ENCODE data around the gene NPTN. TPM values are rescaled to one million over a fixed set of nuclear protein-coding genes. Genes with fewer than 3 reads are reported as not detected.

The NPTN gene
- total RNA-seq, 1 donor from 2014 or later = 86.6 TPM

GRCh38 chr15:73621286-73621826 is 11.8 kb downstream of the NPTN start:
- Mint-ChIP-seq H3K36me3 (ENCODE audit: unreplicated experiment) (no peaks in the 10 kb centered on the region), H3K27ac (ENCODE audit: unreplicated experiment) (no peak overlapping the region)

DNA sequence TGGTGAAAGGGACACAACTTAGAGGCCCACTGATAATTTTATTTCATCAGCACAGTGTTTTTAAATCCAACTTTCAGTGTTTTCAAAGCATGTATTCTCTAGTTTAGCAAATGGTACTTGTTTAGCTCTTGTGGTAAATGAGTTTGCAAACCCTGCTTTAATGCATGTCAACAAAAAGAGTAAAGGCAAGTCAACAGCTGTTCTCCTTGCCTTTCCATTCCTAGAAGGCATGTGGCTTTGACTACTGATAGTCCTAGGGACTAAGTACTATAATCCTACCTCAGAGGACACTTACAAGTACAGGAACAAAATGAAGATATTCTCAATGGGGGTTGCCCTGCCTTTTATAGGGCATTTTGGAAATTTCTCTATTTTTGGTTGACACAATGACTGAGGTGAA is 13.1 kb downstream of the NPTN start:
- Mint-ChIP-seq H3K9me3 (ENCODE audit: unreplicated experiment) (peaks cover 1% of the 10 kb centered on the region), H3K4me1 (ENCODE audit: low read depth, unreplicated experiment) (peaks cover 58% of the 10 kb centered on the region), H3K4me3 (ENCODE audit: unreplicated experiment) (peak overlapping the region; percentile 22), H3K36me3 (ENCODE audit: unreplicated experiment) (no peaks in the 10 kb centered on the region), H3K27ac (ENCODE audit: unreplicated experiment) (peak overlapping the region; percentile 36), H3K27me3 (ENCODE audit: unreplicated experiment) (no peaks in the 10 kb centered on the region)
- TF ChIP-seq CTCF (IDR thresholded peaks at IDR 0.05; ENCODE audit: partially characterized antibody, unreplicated experiment) = no peak
- DNase-seq = no peak

More at GRCh38 chr15:73621286-73621826, 11.8 kb downstream of the NPTN start:
- no peak for TF ChIP-seq CTCF (IDR thresholded peaks at IDR 0.05; ENCODE audit: partially characterized antibody, unreplicated experiment)
- Mint-ChIP-seq H3K9me3 (ENCODE audit: unreplicated experiment) (peaks cover 1% of the 10 kb centered on the region), H3K4me1 (ENCODE audit: low read depth, unreplicated experiment) (peaks cover 50% of the 10 kb centered on the region), H3K4me3 (ENCODE audit: unreplicated experiment) (no peak overlapping the region), H3K27me3 (ENCODE audit: unreplicated experiment) (no peaks in the 10 kb centered on the region)
- DNase-seq = no peak

DNA sequence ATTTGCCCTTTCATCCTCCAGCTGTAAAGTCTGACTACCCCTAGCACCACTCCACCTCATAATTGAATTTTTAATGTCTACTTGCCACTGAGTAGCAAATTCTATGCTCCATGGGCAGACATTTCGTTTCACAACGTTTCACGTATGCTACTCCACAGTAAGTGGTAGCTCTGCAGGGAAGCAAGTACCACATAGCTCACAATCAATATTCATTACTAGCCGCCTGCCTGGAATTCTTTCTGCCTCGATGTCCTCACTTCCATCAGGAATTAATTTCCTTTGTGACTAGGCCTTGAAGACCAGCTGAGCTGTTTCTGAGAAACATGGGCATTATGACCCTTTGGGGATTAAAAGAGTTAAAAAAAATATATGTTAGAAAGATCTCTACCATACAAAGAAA is 15.3 kb downstream of the NPTN start:
- TF ChIP-seq CTCF (IDR thresholded peaks at IDR 0.05; ENCODE audit: partially characterized antibody, unreplicated experiment) = no peak
- Mint-ChIP-seq H3K36me3 (ENCODE audit: unreplicated experiment) (no peaks in the 10 kb centered on the region), H3K4me1 (ENCODE audit: low read depth, unreplicated experiment) (peaks cover 51% of the 10 kb centered on the region), H3K27ac (ENCODE audit: unreplicated experiment) (peak overlapping the region; percentile 83), H3K27me3 (ENCODE audit: unreplicated experiment) (no peaks in the 10 kb centered on the region), H3K4me3 (ENCODE audit: unreplicated experiment) (peak overlapping the region; percentile 49), H3K9me3 (ENCODE audit: unreplicated experiment) (peaks cover 1% of the 10 kb centered on the region)
- no peak for DNase-seq

DNA sequence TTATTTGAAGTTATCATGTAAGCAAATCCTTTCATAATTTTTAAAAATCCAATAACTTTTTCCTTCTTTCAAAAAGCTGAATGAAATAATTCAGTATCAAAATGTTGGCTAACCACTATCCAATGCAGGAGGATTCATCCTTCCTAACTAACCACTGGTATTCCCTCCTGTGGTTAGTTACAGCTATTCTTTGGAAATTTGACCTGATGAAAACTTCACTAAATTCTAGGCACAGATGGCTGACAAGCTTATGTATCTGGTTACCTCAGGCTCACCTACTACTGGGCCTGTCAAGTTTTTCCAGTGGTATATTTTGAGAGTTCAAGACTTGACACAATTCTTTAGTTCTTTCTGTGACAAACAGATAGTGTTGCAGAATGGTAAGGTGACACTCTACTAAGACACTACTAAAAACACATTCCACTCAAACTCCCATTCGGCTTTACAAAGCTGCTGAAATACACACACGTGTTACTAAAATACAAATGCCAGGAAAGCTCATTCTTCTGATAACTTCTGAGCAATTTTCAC is 15.8 kb downstream of the NPTN start:
- Mint-ChIP-seq H3K27me3 (ENCODE audit: unreplicated experiment) (no peaks in the 10 kb centered on the region), H3K9me3 (ENCODE audit: unreplicated experiment) (no peaks in the 10 kb centered on the region), H3K4me3 (ENCODE audit: unreplicated experiment) (peak overlapping the region; percentile 49), H3K27ac (ENCODE audit: unreplicated experiment) (peak overlapping the region; percentile 83), H3K36me3 (ENCODE audit: unreplicated experiment) (no peaks in the 10 kb centered on the region), H3K4me1 (ENCODE audit: low read depth, unreplicated experiment) (peaks cover 51% of the 10 kb centered on the region)
- DNase-seq = no peak
- TF ChIP-seq CTCF (IDR thresholded peaks at IDR 0.05; ENCODE audit: partially characterized antibody, unreplicated experiment) = no peak

- H3K9me3 Mint-ChIP-seq (ENCODE audit: unreplicated experiment) = no peaks in the 10 kb centered on the region
- peaks cover 2% of the 10 kb centered on the region for H3K27me3 Mint-ChIP-seq (ENCODE audit: unreplicated experiment)
- no peak for DNase-seq
- no peaks in the 10 kb centered on the region for H3K36me3 Mint-ChIP-seq (ENCODE audit: unreplicated experiment)
- no peak overlapping the region for H3K27ac Mint-ChIP-seq (ENCODE audit: unreplicated experiment)
- peaks cover 23% of the 10 kb centered on the region for H3K4me1 Mint-ChIP-seq (ENCODE audit: low read depth, unreplicated experiment)
- H3K4me3 Mint-ChIP-seq (ENCODE audit: unreplicated experiment) = no peak overlapping the region
- no peak for TF ChIP-seq CTCF (IDR thresholded peaks at IDR 0.05; ENCODE audit: partially characterized antibody, unreplicated experiment)
Measured at GRCh38 chr15:73608941-73609340, 24.2 kb downstream of the NPTN start.
